Stomach (tissue), 9 donors: ENCODE results near the gene ACOT13. TPM values are rescaled to one million over a fixed set of nuclear protein-coding genes. Genes with fewer than 3 reads are reported as not detected.
"Not testable (repeated sequence)": the region's sequence is repeated elsewhere in the genome, so short reads cannot be mapped to it uniquely, and the experiment has no call there.

Source experiments
- DNase-seq, 2 donors: peaks; one replicate each; pipeline versions ENCODE4 v3.0.0 to v3.0.0-alpha.2; 2013 to 2019
- H3K27ac ChIP-seq, 5 donors: fragments of 200-600 bp in 4 of 5; sonication (generic) in 4 of 5; one replicate each; pipeline ENCODE4 v1.5.1; 2013 to 2019; ENCODE audit warnings: mild to moderate bottlenecking in 1 of 5, moderate library complexity in 1 of 5
- H3K27me3 ChIP-seq, 3 donors: fragments of 200-600 bp; sonication (generic); one replicate each; pipeline ENCODE4 v1.5.1; 2017 to 2019; ENCODE audit warnings: mixed run types in 1 of 3
- H3K36me3 ChIP-seq, 4 donors: fragments of 200-600 bp; sonication (generic); 1 replicate in 3 of 4; 2 replicates in 1 of 4; pipeline ENCODE4 v1.5.1; 2016 to 2019
- H3K4me1 ChIP-seq, 4 donors: fragments of 200-600 bp; sonication (generic); one replicate each; pipeline ENCODE4 v1.5.1; 2016 to 2019
- H3K4me3 ChIP-seq, 4 donors: fragments of 200-600 bp; sonication (generic) in 3 of 4; one replicate each; pipeline ENCODE4 v1.5.1; 2016 to 2019; ENCODE audit warnings: mild to moderate bottlenecking in 1 of 4
- H3K9me3 ChIP-seq, 4 donors: fragments of 200-600 bp; sonication (generic); one replicate each; pipeline ENCODE4 v1.5.1; 2016 to 2019
- CTCF ChIP-seq, 7 experiments: fragments of 450-650 bp in 4 of 7; fragments of 200-600 bp in 3 of 7; sonication (generic) in 3 of 7; IDR thresholded peaks; one replicate each; pipeline ENCODE4 v1.5.1; 2016 to 2019; ENCODE audit warnings: antibody characterized with exemption in 7 of 7, control low read depth in 2 of 7, mild to moderate bottlenecking in 1 of 7
- EP300 ChIP-seq: sonication (generic); formaldehyde crosslinking; IDR thresholded peaks from one replicate; pipeline ENCODE4 v1.6.1; 2017; ENCODE audit warnings: antibody characterized with exemption
- POLR2A ChIP-seq, 4 donors: fragments of 450-650 bp; IDR thresholded peaks; one replicate each; pipeline ENCODE4 v1.6.1; 2016; ENCODE audit warnings: antibody characterized with exemption in 4 of 4, control low read depth in 2 of 4, mild to moderate bottlenecking in 1 of 4, moderate library complexity in 1 of 4
- POLR2AphosphoS5 ChIP-seq, 3 donors: sonication (generic); formaldehyde crosslinking; IDR thresholded peaks; one replicate each; pipeline ENCODE4 v1.6.1; 2016; ENCODE audit warnings: antibody characterized with exemption in 3 of 3
- WGBS, 5 donors: extraction: QIAGEN DNeasy Blood & Tissue Kit in 3 of 5; methylation state at CpG; one replicate each; pipeline versions ENCODE4 v1.1.5 to v1.1.7; 2013 to 2018; 5-methylcytosine and 5-hydroxymethylcytosine counted together
- intact Hi-C: fragments of 100-400 bp; cut with DNase I; formaldehyde crosslinking; loops from one replicate; pipeline ENCODE4 v1.15.1; 2023; ENCODE audit warnings: low total_unique reads
- polyA plus RNA-seq, 3 donors: library from polyadenylated mRNA; stranded (reverse); fragments of 200-250 nt; gene quantifications; one replicate each; pipeline ENCODE4 v1.2.3, GENCODE V29; 2013
- total RNA-seq, 5 donors: library from RNA; depleted of rRNA; stranded (reverse); fragments of >200 nt; gene quantifications; one replicate each; pipeline versions ENCODE4 v1.1.0 to v1.2.3, GENCODE V29; 2014 to 2016
- donor health status: healthy with polysubstance abuse.
- donor health status: Bipolar disorder and iron deficiency.
- donor health status: healthy.

The ACOT13 gene
- total and polyA plus RNA-seq, 8 donors = 2.9 to 22.1 (median 9.2) TPM

DNA sequence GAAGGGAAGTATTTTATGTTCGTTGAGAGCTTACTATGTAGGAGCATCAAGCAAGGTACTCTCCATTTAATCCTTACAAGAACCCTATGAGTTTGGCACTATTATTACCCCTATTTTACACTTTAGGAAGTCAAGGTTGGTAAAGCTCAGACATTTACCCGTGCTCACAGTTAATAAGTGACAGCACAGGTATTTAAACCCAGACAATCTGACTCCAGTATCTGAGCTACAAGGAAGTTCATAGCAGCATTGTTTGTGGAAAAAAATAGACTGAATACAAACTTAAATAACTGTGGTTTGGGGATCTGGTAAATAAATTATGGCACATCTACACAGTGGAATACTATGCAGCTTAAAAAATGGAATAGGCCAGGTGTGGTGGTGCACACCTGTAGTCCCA, 86.7 kb downstream of the ACOT13 start:
- no peak for TF ChIP-seq POLR2A (IDR thresholded peaks at IDR 0.05)
- TF ChIP-seq EP300 = no peak
- no peak for TF ChIP-seq POLR2AphosphoS5 (IDR thresholded peaks at IDR 0.05)
- TF ChIP-seq CTCF (IDR thresholded peaks at IDR 0.05) = no peak
- DNase-seq = no peak
- Histone ChIP-seq H3K4me3 (no peak overlapping the region), H3K4me1 (peaks cover 0 to 6% (median 2%) of the 10 kb centered on the region in 4 donors), H3K27me3 (no peaks in the 10 kb centered on the region), H3K9me3 (no peaks in the 10 kb centered on the region), H3K36me3 (no peaks in the 10 kb centered on the region), H3K27ac (peak overlapping the region in 3 of 5 donors; percentile 52 to 76 (median 73))
- WGBS, 5 donors = 50 to 67% (median 57%) methylated on average over 2 of the region's 2 CpGs
- intact Hi-C loops = no loop called here

GRCh38 chr6:24754378-24754777, 87.5 kb downstream of the ACOT13 start:
- H3K27ac ChIP-seq, H3K36me3 ChIP-seq, H3K4me3 ChIP-seq, DNase-seq, intact Hi-C loops, H3K4me1 ChIP-seq, H3K9me3 ChIP-seq, H3K27me3 ChIP-seq: not testable (repeated sequence)
- 78 to 95% (median 91%) methylated on average over 4 of the region's 4 CpGs for WGBS, 5 donors

Other genes with a start within 250 kb of the ACOT13 start
- 1 to 10 TPM in 2 of 5 donors, under 1 TPM in 1, not detected in 2; 0.43 to 2.8 (median 1.3) TPM for gene GPLD1, start 177.5 kb upstream of the ACOT13 start, total RNA-seq
- under 1 TPM; 0.18 to 0.44 (median 0.31) TPM for gene GPLD1, start 177.5 kb upstream of the ACOT13 start, polyA plus RNA-seq
- gene ALDH5A1, start 172.1 kb upstream of the ACOT13 start, total RNA-seq = 1 to 10 TPM in 4 of 5 donors, under 1 TPM in 1; 0.58 to 9.8 (median 6.8) TPM
- 1 to 10 TPM; 2.0 to 2.5 (median 2.5) TPM for gene ALDH5A1, start 172.1 kb upstream of the ACOT13 start, polyA plus RNA-seq
- gene KIAA0319, start 20.9 kb upstream of the ACOT13 start, total RNA-seq = under 1 TPM in 2 of 5 donors, not detected in 3; 0.37 to 0.58 TPM
- under 1 TPM in 2 of 3 donors, not detected in 1; 0.05 to 0.06 TPM for gene KIAA0319, start 20.9 kb upstream of the ACOT13 start, polyA plus RNA-seq
- 100 to 1,000 TPM in 1 of 5 donors, 10 to 100 TPM in 4; 18.7 to 112 (median 21.0) TPM for gene TDP2, start 178 bp upstream of the ACOT13 start, total RNA-seq
- gene TDP2, start 178 bp upstream of the ACOT13 start, polyA plus RNA-seq = 10 to 100 TPM; 23.5 to 43.5 (median 31.4) TPM
- 10 to 100 TPM; 29.5 to 87.1 (median 66.5) TPM for gene C6orf62, start 52.1 kb downstream of the ACOT13 start, total RNA-seq
- gene C6orf62, start 52.1 kb downstream of the ACOT13 start, polyA plus RNA-seq = 10 to 100 TPM; 34.5 to 40.8 (median 37.4) TPM
- gene GMNN, start 107.9 kb downstream of the ACOT13 start, total RNA-seq = 100 to 1,000 TPM in 1 of 5 donors, 10 to 100 TPM in 2, 1 to 10 TPM in 1, not detected in 1; 2.7 to 142 (median 26.7) TPM
- gene GMNN, start 107.9 kb downstream of the ACOT13 start, polyA plus RNA-seq = 10 to 100 TPM; 17.3 to 40.7 (median 33.0) TPM
- not detected for gene ARMH2, start 131.8 kb downstream of the ACOT13 start, total RNA-seq
- not detected for gene ARMH2, start 131.8 kb downstream of the ACOT13 start, polyA plus RNA-seq